Mesendoderm (in vitro differentiated cells): ENCODE measurements around the gene UBE2V1.

ENCODE experiments used
- DNase-seq: peaks from one replicate; pipeline ENCODE4 v3.0.0; 2013
- H2AK5ac ChIP-seq: 2 replicates; pipeline ENCODE4 v1.6.1; 2013; ENCODE audit warnings: low read length, inconsistent platforms
- H2BK120ac ChIP-seq: 2 replicates; pipeline ENCODE4 v1.6.1; 2013; ENCODE audit warnings: low read depth, mild to moderate bottlenecking, low read length, moderate library complexity, mixed read lengths
- H2BK15ac ChIP-seq: replicated peaks from 2 replicates; pipeline ENCODE4 v1.6.1; 2013; ENCODE audit warnings: low read depth, mild to moderate bottlenecking, moderate library complexity
- H2BK5ac ChIP-seq: 2 replicates; pipeline ENCODE4 v1.6.1; 2013; ENCODE audit warnings: low read length, inconsistent platforms
- H3K18ac ChIP-seq: 2 replicates; pipeline ENCODE4 v1.6.1; 2013; ENCODE audit warnings: mild to moderate bottlenecking, low read length, mixed read lengths
- H3K23ac ChIP-seq: one replicate; pipeline ENCODE4 v1.6.1; 2013; ENCODE audit warnings: low read length
- H3K27ac ChIP-seq: 2 replicates; pipeline ENCODE4 v1.5.1; 2013; ENCODE audit warnings: low read depth, mild to moderate bottlenecking, inconsistent platforms, low read length, moderate library complexity
- H3K27me3 ChIP-seq: 2 replicates; pipeline ENCODE4 v1.6.1; 2013; ENCODE audit warnings: low read length, control low read depth, mild to moderate bottlenecking, inconsistent platforms; ENCODE audit not compliant: insufficient read depth, poor library complexity
- H3K36me3 ChIP-seq: 2 replicates; pipeline ENCODE4 v1.6.1; 2013; ENCODE audit warnings: low read length, inconsistent platforms; ENCODE audit not compliant: control insufficient read depth, insufficient read depth
- H3K4ac ChIP-seq: one replicate; pipeline ENCODE4 v1.6.1; 2013; ENCODE audit warnings: low read depth, mild to moderate bottlenecking, low read length, moderate library complexity
- H3K4me1 ChIP-seq: 2 replicates; pipeline ENCODE4 v1.6.1; 2013; ENCODE audit warnings: low read depth, low read length, inconsistent platforms; ENCODE audit not compliant: control insufficient read depth
- H3K4me2 ChIP-seq: 2 replicates; pipeline ENCODE4 v1.6.1; 2013; ENCODE audit warnings: low read length
- H3K4me3 ChIP-seq: 2 replicates; pipeline ENCODE4 v1.5.1; 2013; ENCODE audit warnings: mild to moderate bottlenecking, low read length
- H3K56ac ChIP-seq: one replicate; pipeline ENCODE4 v1.6.1; 2013; ENCODE audit warnings: low read length
- H3K79me1 ChIP-seq: 2 replicates; pipeline ENCODE4 v1.6.1; 2013; ENCODE audit warnings: low read length, inconsistent platforms
- H3K79me2 ChIP-seq: 2 replicates; pipeline ENCODE4 v1.6.1; 2013; ENCODE audit warnings: mild to moderate bottlenecking, low read length; ENCODE audit not compliant: control insufficient read depth, insufficient read depth
- H3K9ac ChIP-seq: 2 replicates; pipeline ENCODE4 v1.6.1; 2013; ENCODE audit warnings: low read length, inconsistent platforms
- H4K5ac ChIP-seq: one replicate; pipeline ENCODE4 v1.6.1; 2013; ENCODE audit warnings: low read length
- H4K8ac ChIP-seq: one replicate; pipeline ENCODE4 v1.6.1; 2013; ENCODE audit warnings: low read depth, mild to moderate bottlenecking, control low read depth, low read length, moderate library complexity
- WGBS: extraction: QIAGEN DNeasy Blood & Tissue Kit; methylation state at CpG from one replicate; pipeline ENCODE4 v1.1.7; 2013; ENCODE audit warnings: low lambda C conversion rate, missing lambda C conversion rate; ENCODE audit not compliant: insufficient coverage; ENCODE audit errors: extremely low coverage; 5-methylcytosine and 5-hydroxymethylcytosine counted together

Gene UBE2V1

DNA sequence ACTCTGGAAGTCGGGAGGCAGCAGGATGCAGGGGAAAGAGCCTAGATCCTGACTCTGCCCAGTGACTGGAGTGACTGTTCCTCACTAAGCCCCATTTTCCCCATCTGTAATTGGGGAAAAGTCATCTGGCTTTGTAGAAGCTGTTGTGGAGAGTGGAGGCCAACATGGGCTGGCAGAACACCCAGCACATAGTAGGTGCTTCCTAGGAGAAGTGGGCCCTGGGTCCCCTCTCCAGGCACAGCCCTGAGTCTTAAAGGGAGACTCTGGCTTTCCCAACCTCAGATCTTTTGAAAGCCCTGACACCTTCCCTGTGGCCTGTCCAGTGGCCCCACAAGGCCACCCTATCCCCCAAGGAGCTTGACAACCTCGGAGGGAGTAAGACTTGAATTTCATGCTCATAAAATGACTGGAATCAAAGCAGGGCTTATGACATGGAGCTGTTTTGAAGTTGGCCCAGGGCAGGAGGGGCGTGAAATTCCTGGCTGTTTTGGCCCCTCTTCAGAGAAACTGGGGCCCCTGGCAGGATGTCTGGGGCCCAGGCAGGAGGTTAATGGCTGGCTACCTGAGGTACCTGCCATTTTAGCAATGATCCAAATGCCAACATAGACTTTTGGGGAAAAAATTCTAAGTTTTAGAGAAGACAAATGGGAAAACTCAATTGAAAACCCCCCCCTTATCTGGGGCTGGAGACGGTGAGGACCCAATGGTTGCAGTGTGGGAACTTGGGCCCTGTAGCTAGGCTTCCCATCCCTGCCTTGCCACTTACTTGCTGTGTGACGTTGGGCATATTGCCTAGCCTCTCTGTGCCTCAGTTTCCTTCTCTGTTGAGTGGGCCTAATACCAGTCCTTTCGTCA lies 51.6 kb downstream of the UBE2V1 start:
- Histone ChIP-seq H2AK5ac (no peak overlapping the region), H3K27me3 (no peaks in the 10 kb centered on the region), H4K5ac (no peak overlapping the region), H2BK5ac (no peak overlapping the region), H3K4me3 (no peak overlapping the region), H3K23ac (no peak overlapping the region), H3K4me2 (no peak overlapping the region), H3K27ac (no peak overlapping the region), H3K4ac (no peak overlapping the region), H3K4me1 (no peaks in the 10 kb centered on the region), H3K79me2 (no peaks in the 10 kb centered on the region), H2BK120ac (no peak overlapping the region), H3K79me1 (no peaks in the 10 kb centered on the region), H3K9ac (no peak overlapping the region), H3K56ac (no peak overlapping the region), H2BK15ac (no peak overlapping the region), H3K36me3 (no peaks in the 10 kb centered on the region), H3K18ac (no peak overlapping the region), H4K8ac (no peak overlapping the region)
- WGBS = no CpG with 5 or more reads among the region's 6 CpGs
- DNase-seq = no peak

DNA sequence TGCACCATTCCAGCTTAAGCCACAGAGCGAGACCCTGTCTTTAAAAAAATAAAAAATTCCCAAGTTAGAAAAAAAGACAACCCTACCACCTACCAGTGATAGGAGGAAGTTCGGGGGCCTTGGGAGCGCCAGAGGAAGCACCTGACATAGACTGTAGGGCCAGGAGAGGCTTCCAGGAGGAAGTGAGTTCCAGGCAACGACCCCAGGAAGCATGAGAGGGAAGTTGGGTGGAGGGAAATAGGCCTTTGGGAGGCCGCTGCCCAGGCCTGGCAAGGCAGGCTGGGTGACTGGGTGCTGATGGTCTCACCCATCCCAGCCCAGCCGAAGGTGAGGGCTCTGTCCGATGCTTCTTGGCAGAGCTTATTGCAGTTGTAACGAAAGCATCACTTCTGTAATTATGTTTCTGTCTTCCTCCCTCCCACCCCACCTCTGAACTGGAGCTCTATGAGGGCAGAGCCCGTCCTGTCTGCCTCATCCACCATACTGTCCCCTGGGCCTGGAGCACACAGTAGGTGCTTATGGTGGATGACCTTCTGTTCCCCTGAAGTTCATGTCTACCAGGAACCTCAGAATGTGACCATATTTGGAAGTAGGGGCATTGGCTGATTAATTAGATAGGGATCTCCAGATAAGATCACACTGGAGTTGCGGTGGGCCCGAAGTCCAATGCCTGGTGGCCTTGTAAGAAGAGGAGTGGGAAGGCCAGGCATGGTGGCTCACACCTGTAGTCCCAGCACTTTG lies 54.1 kb downstream of the UBE2V1 start:
- no peaks in the 10 kb centered on the region for H3K79me1 ChIP-seq
- WGBS = no CpG with 5 or more reads among the region's 11 CpGs

DNA sequence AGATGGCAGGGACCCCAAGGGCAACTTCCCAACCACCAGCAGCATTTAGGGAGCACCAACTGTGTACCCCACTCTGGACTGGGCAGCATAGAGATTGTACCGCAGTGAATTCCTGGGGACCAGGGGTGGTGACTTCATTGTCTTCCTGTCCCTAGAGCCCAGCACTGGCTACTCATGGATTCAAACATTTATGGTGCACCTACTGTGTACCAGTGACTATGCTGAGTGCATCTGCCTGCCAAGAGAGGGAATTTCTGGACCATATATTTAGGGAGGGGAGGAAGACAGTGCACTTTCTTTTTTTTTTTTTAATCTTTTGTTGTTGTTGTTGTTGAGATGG lies 55.3 kb downstream of the UBE2V1 start:
- Histone ChIP-seq H3K4me3 (no peak overlapping the region), H4K8ac (no peak overlapping the region), H3K4ac (no peak overlapping the region), H2BK120ac (no peak overlapping the region), H3K23ac (no peak overlapping the region), H2AK5ac (no peak overlapping the region), H2BK15ac (no peak overlapping the region), H3K79me2 (no peaks in the 10 kb centered on the region), H3K18ac (no peak overlapping the region), H3K4me2 (no peak overlapping the region), H3K9ac (no peak overlapping the region), H3K27ac (no peak overlapping the region), H2BK5ac (no peak overlapping the region), H4K5ac (no peak overlapping the region), H3K79me1 (no peaks in the 10 kb centered on the region), H3K56ac (no peak overlapping the region), H3K27me3 (no peaks in the 10 kb centered on the region), H3K4me1 (no peaks in the 10 kb centered on the region), H3K36me3 (no peaks in the 10 kb centered on the region)
- DNase-seq = no peak
- WGBS = no CpG with 5 or more reads among the region's 1 CpG

More for the DNA sequence above, 54.1 kb downstream of the UBE2V1 start:
- no peak for DNase-seq
- Histone ChIP-seq H3K27ac (no peak overlapping the region), H4K5ac (no peak overlapping the region), H3K56ac (no peak overlapping the region), H3K36me3 (no peaks in the 10 kb centered on the region), H3K4me3 (no peak overlapping the region), H3K9ac (no peak overlapping the region), H2BK5ac (no peak overlapping the region), H3K79me2 (no peaks in the 10 kb centered on the region), H4K8ac (no peak overlapping the region), H3K27me3 (no peaks in the 10 kb centered on the region), H3K4ac (no peak overlapping the region), H3K4me2 (no peak overlapping the region), H2AK5ac (no peak overlapping the region), H3K4me1 (no peaks in the 10 kb centered on the region), H3K18ac (no peak overlapping the region), H3K23ac (no peak overlapping the region), H2BK120ac (no peak overlapping the region), H2BK15ac (no peak overlapping the region)

DNA sequence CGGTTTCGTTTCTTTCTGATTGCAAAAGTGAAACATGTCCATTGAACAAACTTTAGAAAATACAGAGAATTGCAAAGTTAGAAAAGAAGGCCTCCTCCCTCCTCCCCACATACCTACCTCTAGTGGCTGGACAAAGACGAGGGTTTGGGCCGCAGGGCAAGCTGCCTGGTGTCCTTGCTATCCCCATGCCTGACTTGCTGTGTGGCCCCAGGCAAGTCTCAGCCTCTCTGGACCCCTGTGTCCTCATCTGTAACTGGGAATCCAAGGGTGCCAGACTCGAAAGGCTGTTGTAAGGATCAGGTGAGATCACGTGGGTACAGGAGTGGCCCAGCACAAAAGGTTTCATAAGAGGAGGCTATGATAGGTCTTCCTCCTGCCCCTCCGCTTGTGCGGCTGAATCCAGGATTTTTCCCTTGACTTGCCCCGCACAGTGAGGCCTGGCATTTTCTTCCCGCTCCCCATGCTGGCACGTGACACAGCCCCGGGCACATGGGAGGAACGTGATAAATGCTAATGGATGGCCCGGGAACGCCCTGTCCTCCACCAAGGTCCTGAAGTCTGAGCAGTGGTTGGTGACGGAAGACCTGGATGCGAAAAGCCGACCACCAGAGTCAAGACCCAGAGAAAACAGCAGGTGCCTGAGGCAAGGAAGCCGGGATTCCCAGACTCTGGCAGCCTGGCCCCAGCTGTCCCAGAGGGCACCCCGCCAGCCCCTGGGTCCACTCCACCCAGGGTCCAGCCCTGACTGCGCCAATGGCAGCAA lies 55.8 kb downstream of the UBE2V1 start:
- Histone ChIP-seq H3K27ac (no peak overlapping the region), H3K4me3 (no peak overlapping the region), H2BK5ac (no peak overlapping the region), H3K79me1 (no peaks in the 10 kb centered on the region), H3K4me2 (no peak overlapping the region), H2BK15ac (no peak overlapping the region), H3K56ac (no peak overlapping the region), H3K9ac (no peak overlapping the region), H2BK120ac (no peak overlapping the region), H2AK5ac (no peak overlapping the region), H3K4me1 (no peaks in the 10 kb centered on the region), H3K23ac (no peak overlapping the region), H3K79me2 (no peaks in the 10 kb centered on the region), H3K4ac (no peak overlapping the region), H4K5ac (no peak overlapping the region), H3K27me3 (no peaks in the 10 kb centered on the region), H3K18ac (no peak overlapping the region), H3K36me3 (no peaks in the 10 kb centered on the region), H4K8ac (no peak overlapping the region)
- no CpG with 5 or more reads among the region's 21 CpGs for WGBS
- DNase-seq = no peak

DNA sequence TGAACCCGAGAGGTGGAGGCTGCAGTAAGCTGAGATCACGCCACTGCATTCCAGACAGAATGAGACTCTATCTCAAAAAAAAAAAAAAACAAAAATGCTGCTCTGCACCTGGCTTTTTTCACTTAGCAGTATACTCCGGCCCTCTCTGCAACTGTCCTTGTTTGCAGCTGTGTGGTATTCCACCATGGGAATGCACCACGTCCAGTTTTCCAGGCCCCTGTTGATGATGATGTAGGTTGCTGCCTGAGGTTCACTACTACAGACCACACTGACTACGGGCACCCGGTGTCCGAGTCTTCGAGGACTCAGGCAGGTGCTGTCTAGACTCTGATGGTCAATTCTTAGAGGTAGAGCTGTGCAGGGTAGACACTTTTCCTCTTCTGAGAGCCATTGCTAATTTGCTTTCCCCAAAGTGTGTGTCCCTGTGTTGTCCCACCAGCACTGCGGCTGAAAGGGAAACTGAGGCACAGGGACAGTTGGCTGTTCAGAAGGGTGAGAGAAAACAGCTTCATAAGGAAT lies 56.5 kb downstream of the UBE2V1 start:
- no peak overlapping the region for H4K8ac ChIP-seq
- H3K4ac ChIP-seq = no peak overlapping the region
- no peak overlapping the region for H2BK5ac ChIP-seq
- no peak overlapping the region for H3K9ac ChIP-seq
- H4K5ac ChIP-seq = no peak overlapping the region
- H2BK120ac ChIP-seq = no peak overlapping the region
- DNase-seq = no peak
- H3K18ac ChIP-seq = no peak overlapping the region
- H2AK5ac ChIP-seq = no peak overlapping the region
- H3K4me3 ChIP-seq = no peak overlapping the region
- WGBS = no CpG with 5 or more reads among the region's 9 CpGs
- H3K36me3 ChIP-seq = no peaks in the 10 kb centered on the region
- H3K79me1 ChIP-seq = no peaks in the 10 kb centered on the region
- no peak overlapping the region for H2BK15ac ChIP-seq
- H3K23ac ChIP-seq = no peak overlapping the region
- no peaks in the 10 kb centered on the region for H3K79me2 ChIP-seq
- no peaks in the 10 kb centered on the region for H3K27me3 ChIP-seq
- no peak overlapping the region for H3K27ac ChIP-seq
- H3K56ac ChIP-seq = no peak overlapping the region
- H3K4me1 ChIP-seq = no peaks in the 10 kb centered on the region
- no peak overlapping the region for H3K4me2 ChIP-seq
